T-cell (primary cell): ENCODE results near the gene HMG20A. TPM values are rescaled to one million over a fixed set of nuclear protein-coding genes. Genes with fewer than 3 reads are reported as not detected.

ENCODE experiments used
- ATAC-seq, 4 experiments: fragments of 200-7000 bp in 3 of 4; fragments of 150-1000 bp in 1 of 4; cut with Tn5 transposase; replicated peaks in 1 of 4; 1 replicate in 3 of 4; 2 replicates in 1 of 4; pipeline ENCODE4 v1.10.0; 2021; ENCODE audit warnings: moderate library complexity in 3 of 4, mild to moderate bottlenecking in 2 of 4, moderate number of reproducible peaks in 1 of 4
- CTCF ChIA-PET, 2 donors: fragments of 300-600 bp; sonication (Branson Sonifier 250); formaldehyde crosslinking; loops; one replicate each; lab custom pipeline; 2022; ENCODE audit warnings: antibody characterized with exemption in 2 of 2; lab: Charles Lee
- POLR2A ChIA-PET, 2 donors: fragments of 300-600 bp; sonication (Branson Sonifier 250); formaldehyde crosslinking; loops; one replicate each; lab custom pipeline; 2022; ENCODE audit warnings: antibody characterized with exemption in 2 of 2; lab: Charles Lee
- DNase-seq, 35 experiments: peaks; one replicate each; pipeline versions ENCODE4 v3.0.0 to v3.0.0-alpha.2; 2013 to 2023
- H3K27ac ChIP-seq: one replicate; pipeline ENCODE4 v1.5.1; 2013; ENCODE audit warnings: low read length
- H3K27me3 ChIP-seq, 2 experiments: replicated peaks in 1 of 2; 1 replicate in 1 of 2; 2 replicates in 1 of 2; pipeline versions ENCODE4 v1.6.1 to v1.7.0; 2013; ENCODE audit warnings: low read length in 1 of 2, mixed read lengths in 1 of 2; ENCODE audit not compliant: control insufficient read depth in 2 of 2, insufficient read depth in 2 of 2; ENCODE audit errors: extremely low read depth in 1 of 2
- H3K36me3 ChIP-seq, 2 donors: 1 replicate in 1 of 2; 2 replicates in 1 of 2; pipeline versions ENCODE4 v1.6.1 to v1.7.0; 2013; ENCODE audit warnings: low read length in 1 of 2; ENCODE audit not compliant: control insufficient read depth in 2 of 2, insufficient read depth in 1 of 2; ENCODE audit errors: extremely low read depth in 1 of 2
- H3K4me1 ChIP-seq, 2 experiments: 1 replicate in 1 of 2; 2 replicates in 1 of 2; pipeline versions ENCODE4 v1.6.1 to v1.7.0; 2013; ENCODE audit warnings: low read length in 2 of 2, mixed read lengths in 1 of 2; ENCODE audit not compliant: insufficient read depth in 2 of 2, control insufficient read depth in 1 of 2; ENCODE audit errors: extremely low read depth in 1 of 2
- H3K4me3 ChIP-seq, 2 donors: 1 replicate in 1 of 2; 2 replicates in 1 of 2; pipeline versions ENCODE4 v1.5.1 to v1.7.0; 2013; ENCODE audit warnings: mild to moderate bottlenecking in 2 of 2, low read length in 1 of 2, moderate library complexity in 1 of 2; ENCODE audit not compliant: control insufficient read depth in 1 of 2; ENCODE audit errors: extremely low read depth in 1 of 2
- H3K9me3 ChIP-seq: 2 replicates; pipeline ENCODE4 v1.7.0; 2013
- H3K27ac Mint-ChIP-seq, 2 donors: one replicate each; pipeline ENCODE4 v1.8.0; 2020 to 2021; ENCODE audit warnings: mild to moderate bottlenecking in 2 of 2, mixed read lengths in 2 of 2
- H3K27me3 Mint-ChIP-seq, 2 donors: one replicate each; pipeline ENCODE4 v1.8.0; 2021 to 2022; ENCODE audit warnings: mixed read lengths in 2 of 2
- H3K36me3 Mint-ChIP-seq: one replicate; pipeline ENCODE4 v1.8.0; 2021; ENCODE audit warnings: mixed read lengths
- H3K4me1 Mint-ChIP-seq, 3 donors: one replicate each; pipeline ENCODE4 v1.8.0; 2020 to 2022; ENCODE audit warnings: mixed read lengths in 3 of 3, mild to moderate bottlenecking in 1 of 3
- H3K4me3 Mint-ChIP-seq, 3 donors: one replicate each; pipeline ENCODE4 v1.8.0; 2020 to 2022; ENCODE audit warnings: mild to moderate bottlenecking in 3 of 3, mixed read lengths in 3 of 3, moderate library complexity in 3 of 3
- H3K9me3 Mint-ChIP-seq, 3 donors: one replicate each; pipeline ENCODE4 v1.8.0; 2020 to 2022; ENCODE audit warnings: mixed read lengths in 3 of 3
- WGBS: methylation state at CpG from one replicate; pipeline ENCODE4 v1.1.5; 2013; ENCODE audit warnings: missing lambda C conversion rate; ENCODE audit not compliant: insufficient coverage; 5-methylcytosine and 5-hydroxymethylcytosine counted together
- total RNA-seq, 35 experiments: library from RNA in 6 of 35; stranded (reverse) in 6 of 35; fragments of 120-200 nt in 1 of 35; gene quantifications; one replicate each; pipeline versions ENCODE4 v1.2.1 to v1.2.4 and lab custom pipeline; 2013 to 2026

The HMG20A gene
- total RNA-seq, 5 donors from 2014 or later (not counting 1 experiment from before 2014, with no cell fraction given): 34.2 to 48.3 (median 42.0) TPM

DNA sequence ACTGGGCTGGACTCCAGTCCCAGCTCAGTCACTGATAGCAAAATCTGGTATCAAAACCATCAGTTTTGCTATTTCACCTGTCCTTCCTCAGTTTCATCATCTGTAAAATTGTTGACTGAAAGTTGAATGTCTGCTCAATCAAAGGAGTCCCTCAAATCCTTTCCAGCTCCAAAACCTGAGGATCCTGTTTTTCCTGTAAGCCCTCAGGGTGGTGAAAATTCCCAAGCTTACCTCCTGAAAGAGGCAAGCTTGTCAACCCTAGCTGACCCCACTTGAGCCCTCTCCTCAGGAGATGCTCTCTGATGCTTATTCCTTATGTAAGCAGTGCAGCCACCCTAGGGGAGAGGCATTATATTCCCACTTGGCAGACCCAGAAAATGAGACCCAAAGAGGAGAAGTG is 82.6 kb downstream of the HMG20A start:
- Histone ChIP-seq H3K27me3 (peaks cover 0 to 2% of the 10 kb centered on the region in 2 experiments), H3K36me3 (peaks cover 3% of the 10 kb centered on the region in 2 donors), H3K9me3 (no peaks in the 10 kb centered on the region), H3K4me3 (no peak overlapping the region), H3K27ac (no peak overlapping the region), H3K4me1 (no peaks in the 10 kb centered on the region)
- Mint-ChIP-seq H3K27me3 (no peaks in the 10 kb centered on the region), H3K27ac (no peak overlapping the region), H3K4me3 (no peak overlapping the region), H3K4me1 (peaks cover 0 to 8% (median 7%) of the 10 kb centered on the region in 3 donors), H3K36me3 (peaks cover 20% of the 10 kb centered on the region), H3K9me3 (no peaks in the 10 kb centered on the region)
- no peak for ATAC-seq
- DNase-seq: no peak
- ChIA-PET POLR2A (no interaction called here), CTCF (no interaction called here)

DNA sequence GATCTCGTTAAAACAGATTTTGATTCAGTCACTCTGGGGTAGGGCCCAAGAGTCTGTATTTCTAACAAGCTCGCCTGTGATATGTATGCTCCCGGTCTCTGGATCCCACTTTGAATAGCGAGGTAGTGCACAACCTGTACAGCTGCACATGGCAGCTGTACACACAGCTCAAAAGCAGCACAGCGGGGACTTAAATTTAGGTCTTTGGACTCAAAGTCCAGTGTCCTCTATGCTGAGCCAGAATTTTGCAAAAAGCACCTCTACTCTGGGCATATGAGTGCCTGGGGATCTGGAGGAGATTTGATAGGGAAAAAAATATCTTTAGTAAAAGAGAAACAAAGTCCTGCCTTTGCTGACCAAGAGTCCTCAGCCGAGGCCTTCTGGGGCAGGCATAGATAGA is 83.1 kb downstream of the HMG20A start:
- H3K36me3 ChIP-seq: peaks cover 0 to 3% of the 10 kb centered on the region in 2 donors
- ChIA-PET CTCF (no interaction called here), POLR2A (no interaction called here)
- peaks cover 4 to 14% (median 12%) of the 10 kb centered on the region in 3 donors for H3K4me1 Mint-ChIP-seq
- H3K9me3 ChIP-seq: no peaks in the 10 kb centered on the region
- H3K9me3 Mint-ChIP-seq: no peaks in the 10 kb centered on the region
- peaks cover 0 to 2% of the 10 kb centered on the region in 2 experiments for H3K27me3 ChIP-seq
- WGBS: 93% methylated on average over 4 of the region's 6 CpGs
- no peak overlapping the region for H3K27ac ChIP-seq
- ATAC-seq (no peak), DNase-seq (no peak)
- no peaks in the 10 kb centered on the region for H3K27me3 Mint-ChIP-seq
- H3K4me1 ChIP-seq: peaks cover 0 to 2% of the 10 kb centered on the region in 2 experiments
- H3K4me3 ChIP-seq: no peak overlapping the region
- H3K36me3 Mint-ChIP-seq: peaks cover 16% of the 10 kb centered on the region
- no peak overlapping the region for H3K4me3 Mint-ChIP-seq
- H3K27ac Mint-ChIP-seq: no peak overlapping the region

DNA sequence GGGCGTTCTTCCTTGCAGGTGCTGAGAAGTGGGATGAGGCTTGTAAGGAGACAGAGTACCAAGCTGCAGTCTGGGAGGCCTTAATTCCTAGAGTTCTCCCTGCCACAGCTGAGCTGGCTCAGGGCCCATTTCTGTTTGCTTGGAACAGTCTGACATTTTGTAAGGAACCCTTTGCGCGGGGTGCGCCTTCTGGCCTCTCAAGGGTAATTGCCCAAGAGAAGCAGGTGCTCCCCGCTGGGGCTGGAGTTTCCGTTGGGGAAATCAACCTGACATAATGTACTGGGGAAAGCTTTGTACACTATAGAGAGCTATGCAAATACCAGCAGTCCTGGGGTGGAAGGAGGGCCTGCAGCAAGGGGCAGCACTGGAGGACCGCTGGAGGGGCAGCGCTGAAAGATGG is 83.6 kb downstream of the HMG20A start:
- 100% methylated on average over 4 of the region's 8 CpGs for WGBS

DNA sequence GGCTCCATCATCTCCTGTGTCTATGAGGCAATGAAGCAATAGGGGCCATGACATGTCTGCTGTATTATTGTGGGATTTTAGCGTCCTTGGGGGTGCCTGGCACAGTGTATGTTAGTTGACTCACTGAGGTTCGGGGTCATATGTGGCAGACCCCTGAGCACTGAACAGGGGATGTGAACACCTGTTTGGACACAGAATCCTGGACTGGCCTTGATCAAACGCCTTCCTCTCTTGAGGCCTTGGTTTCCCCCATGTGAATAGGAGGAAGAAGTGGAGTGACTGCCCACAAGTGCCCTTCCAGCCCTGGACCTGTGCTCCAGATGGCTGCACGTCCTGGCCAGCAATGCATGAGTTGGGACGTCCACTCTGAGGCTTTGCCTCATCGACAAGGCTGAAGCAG is 84.2 kb downstream of the HMG20A start:
- peaks cover 9% of the 10 kb centered on the region for H3K36me3 Mint-ChIP-seq
- ATAC-seq (no peak), DNase-seq (no peak)
- H3K27ac Mint-ChIP-seq: no peak overlapping the region
- POLR2A ChIA-PET: no interaction called here
- no peaks in the 10 kb centered on the region for H3K9me3 Mint-ChIP-seq
- CTCF ChIA-PET: interaction anchor here in 1 of 2 donors (0.7 kb wide), 1 partner anchor 12 kb away, joined by 3 read pairs; no protein-coding TSS in a partner anchor
- Histone ChIP-seq H3K27me3 (peaks cover 0 to 2% of the 10 kb centered on the region in 2 experiments), H3K27ac (no peak overlapping the region), H3K9me3 (no peaks in the 10 kb centered on the region), H3K36me3 (peaks cover 0 to 3% of the 10 kb centered on the region in 2 donors), H3K4me1 (peaks cover 0 to 2% of the 10 kb centered on the region in 2 experiments), H3K4me3 (no peak overlapping the region)
- 74% methylated on average over 6 of the region's 6 CpGs for WGBS
- H3K4me3 Mint-ChIP-seq: no peak overlapping the region
- H3K27me3 Mint-ChIP-seq: no peaks in the 10 kb centered on the region
- peaks cover 7 to 18% (median 17%) of the 10 kb centered on the region in 3 donors for H3K4me1 Mint-ChIP-seq

More for the DNA sequence above, 83.6 kb downstream of the HMG20A start:
- Histone ChIP-seq H3K4me1 (peaks cover 0 to 2% of the 10 kb centered on the region in 2 experiments), H3K27me3 (peaks cover 0 to 2% of the 10 kb centered on the region in 2 experiments), H3K9me3 (no peaks in the 10 kb centered on the region), H3K27ac (no peak overlapping the region), H3K4me3 (no peak overlapping the region), H3K36me3 (peaks cover 0 to 3% of the 10 kb centered on the region in 2 donors)
- CTCF ChIA-PET: no interaction called here
- H3K27ac Mint-ChIP-seq: no peak overlapping the region
- H3K27me3 Mint-ChIP-seq: no peaks in the 10 kb centered on the region
- peaks cover 11% of the 10 kb centered on the region for H3K36me3 Mint-ChIP-seq
- DNase-seq: no peak
- no peaks in the 10 kb centered on the region for H3K9me3 Mint-ChIP-seq
- no peak overlapping the region for H3K4me3 Mint-ChIP-seq
- ATAC-seq: no peak
- POLR2A ChIA-PET: no interaction called here
- H3K4me1 Mint-ChIP-seq: peaks cover 7 to 18% (median 17%) of the 10 kb centered on the region in 3 donors

DNA sequence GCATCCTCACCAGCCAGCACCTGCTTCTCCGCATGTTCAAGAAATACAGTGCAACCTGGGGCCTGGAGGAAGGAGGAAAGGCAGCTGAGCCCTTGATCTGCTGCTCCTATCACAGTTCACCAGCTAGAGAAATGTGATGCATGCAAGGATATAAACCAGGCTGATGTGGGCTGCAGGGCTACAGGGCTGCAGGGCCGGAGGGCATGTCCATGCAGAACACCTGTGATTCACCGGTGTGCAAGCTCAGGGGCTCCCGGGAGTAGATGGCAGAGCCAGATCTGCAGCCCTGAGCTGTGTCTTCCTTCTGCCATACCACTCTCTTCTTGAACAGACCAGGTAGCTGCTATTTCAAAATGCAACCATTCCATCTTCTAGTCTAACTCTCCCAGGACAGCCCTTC is 84.9 kb downstream of the HMG20A start:
- no peak for ATAC-seq
- H3K27ac Mint-ChIP-seq: no peak overlapping the region

DNA sequence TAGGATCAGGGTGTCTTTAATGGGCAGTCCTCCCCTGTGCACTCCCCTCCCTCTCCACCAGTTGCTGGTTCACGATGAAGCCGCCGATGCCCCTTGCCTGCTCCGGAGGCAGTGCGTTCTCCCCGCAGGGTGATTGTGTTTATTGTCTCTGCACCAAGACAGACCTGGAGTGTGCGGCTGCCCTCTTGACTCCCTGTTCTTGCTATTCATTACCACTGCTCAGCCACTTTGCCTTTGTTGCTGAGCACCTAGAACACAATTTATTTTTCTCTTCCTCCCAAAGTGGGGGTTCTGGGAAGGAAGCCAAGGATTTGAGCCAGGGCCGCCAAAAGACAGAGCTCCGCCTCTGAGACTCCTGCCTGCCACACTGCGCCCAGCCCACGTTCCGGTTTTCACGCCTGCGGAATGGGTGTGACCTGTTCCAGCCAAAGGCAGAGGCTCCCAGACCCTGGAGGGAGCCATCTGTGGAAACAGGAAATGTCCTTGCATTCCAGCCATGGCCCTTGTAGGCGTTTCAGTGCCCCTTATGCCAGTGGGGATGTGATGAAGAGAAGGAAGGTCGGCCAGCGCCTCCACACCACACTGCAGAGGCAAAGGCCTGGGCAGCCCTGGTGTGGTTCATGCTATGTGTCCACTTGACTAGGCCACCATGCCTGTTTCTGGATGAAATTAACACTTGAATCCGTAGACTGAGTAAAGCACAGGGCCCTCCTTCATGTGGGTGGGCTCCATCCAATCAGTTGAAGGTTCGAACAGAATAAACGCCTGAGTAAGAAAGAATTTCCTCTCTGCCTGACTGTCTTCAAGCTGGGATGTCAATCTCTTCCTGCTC is 85.8 kb downstream of the HMG20A start:
- no peaks in the 10 kb centered on the region for H3K27me3 Mint-ChIP-seq
- ChIA-PET CTCF (no interaction called here), POLR2A (no interaction called here)
- Histone ChIP-seq H3K9me3 (no peaks in the 10 kb centered on the region), H3K27ac (no peak overlapping the region), H3K27me3 (peaks cover 0 to 2% of the 10 kb centered on the region in 2 experiments), H3K36me3 (peaks cover 0 to 5% of the 10 kb centered on the region in 2 donors), H3K4me3 (no peak overlapping the region), H3K4me1 (peaks cover 0 to 2% of the 10 kb centered on the region in 2 experiments)
- peaks cover 7 to 18% (median 17%) of the 10 kb centered on the region in 3 donors for H3K4me1 Mint-ChIP-seq
- no peak overlapping the region for H3K27ac Mint-ChIP-seq
- no peak for DNase-seq
- no peaks in the 10 kb centered on the region for H3K9me3 Mint-ChIP-seq
- whole genome bisulfite sequencing: 91% methylated on average over 14 of the region's 20 CpGs
- H3K4me3 Mint-ChIP-seq: no peak overlapping the region
- no peak for ATAC-seq
- peaks cover 2% of the 10 kb centered on the region for H3K36me3 Mint-ChIP-seq

More for the DNA sequence above, 84.9 kb downstream of the HMG20A start:
- Histone ChIP-seq H3K27ac (no peak overlapping the region), H3K4me3 (no peak overlapping the region), H3K9me3 (no peaks in the 10 kb centered on the region), H3K4me1 (peaks cover 0 to 2% of the 10 kb centered on the region in 2 experiments), H3K27me3 (peaks cover 0 to 2% of the 10 kb centered on the region in 2 experiments), H3K36me3 (peaks cover 0 to 3% of the 10 kb centered on the region in 2 donors)
- H3K4me1 Mint-ChIP-seq: peaks cover 7 to 18% (median 17%) of the 10 kb centered on the region in 3 donors
- no peak for DNase-seq
- H3K4me3 Mint-ChIP-seq: no peak overlapping the region
- ChIA-PET CTCF (interaction anchor here in 1 of 2 donors (0.7 kb wide), 1 partner anchor 13 kb away, joined by 3 read pairs; no protein-coding TSS in a partner anchor), POLR2A (no interaction called here)
- 88% methylated on average over 3 of the region's 4 CpGs for WGBS
- no peaks in the 10 kb centered on the region for H3K27me3 Mint-ChIP-seq
- H3K9me3 Mint-ChIP-seq: no peaks in the 10 kb centered on the region
- H3K36me3 Mint-ChIP-seq: peaks cover 9% of the 10 kb centered on the region
